ENCODE measurements around the gene SLC6A20.

DNA sequence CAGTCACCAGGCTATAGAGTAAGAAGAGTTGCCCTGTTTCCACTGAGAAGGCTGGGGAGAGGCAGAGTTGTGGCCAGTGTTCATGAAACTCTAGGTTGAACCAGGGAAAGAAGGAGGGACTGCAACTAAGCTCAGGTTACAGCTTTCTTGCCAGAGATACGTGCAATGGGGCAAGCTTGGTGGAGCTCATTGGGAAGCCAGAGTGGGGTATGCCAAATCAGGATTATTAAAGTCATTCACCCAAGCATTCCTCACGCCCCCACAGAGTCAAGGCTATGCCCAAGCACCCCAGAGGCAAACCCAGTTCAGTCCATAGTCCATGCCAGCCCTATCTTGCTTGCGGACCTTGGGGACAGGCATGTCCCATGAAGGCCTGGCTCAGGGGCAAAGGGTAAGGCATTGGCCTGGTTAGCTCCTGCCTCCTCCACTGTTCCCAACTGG, 17.6 kb downstream of the SLC6A20 start:
- no peak for TF ChIP-seq POLR2A (IDR thresholded peaks at IDR 0.05; ENCODE audit: low read length)
- no peak for TF ChIP-seq GATA1 (IDR thresholded peaks at IDR 0.05; ENCODE audit: low read depth, low read length)
